Mesothelial cell of epicardium (in vitro differentiated cells): ENCODE results near the gene PGGHG. TPM values are rescaled to one million over a fixed set of nuclear protein-coding genes. Genes with fewer than 3 reads are reported as not detected.
"Not testable (repeated sequence)": the region's sequence is repeated elsewhere in the genome, so short reads cannot be mapped to it uniquely, and the experiment has no call there.

ENCODE experiments used
- DNase-seq, 2 experiments: peaks; one replicate each; pipeline ENCODE4 v3.0.0; 2021; ENCODE audit warnings: low spot score in 2 of 2; ENCODE audit not compliant: unreplicated experiment in 2 of 2
- H3K27ac Mint-ChIP-seq: 2 replicates; pipeline ENCODE4 v1.8.0; 2021; ENCODE audit warnings: mixed read lengths
- H3K27me3 Mint-ChIP-seq: 2 replicates; pipeline ENCODE4 v1.8.0; 2021; ENCODE audit warnings: low read depth, mixed read lengths
- H3K36me3 Mint-ChIP-seq: 2 replicates; pipeline ENCODE4 v1.8.0; 2021; ENCODE audit warnings: mixed read lengths
- H3K4me1 Mint-ChIP-seq: 2 replicates; pipeline ENCODE4 v1.8.0; 2021; ENCODE audit warnings: mixed read lengths
- H3K4me3 Mint-ChIP-seq: 2 replicates; pipeline ENCODE4 v1.8.0; 2021; ENCODE audit warnings: mild to moderate bottlenecking, moderate library complexity, mixed read lengths
- H3K9me3 Mint-ChIP-seq: 2 replicates; pipeline ENCODE4 v1.8.0; 2021; ENCODE audit warnings: mixed read lengths
- total RNA-seq: library from RNA; stranded (reverse); gene quantifications from 3 replicates; pipeline ENCODE4 v1.2.1, GENCODE V29; 2021
- TF ChIP-seq, protein P1 (sequence below): fragments of 200-600 bp; sonication (generic); IDR thresholded peaks from one replicate; pipeline ENCODE4 v1.5.0; 2021; ENCODE audit warnings: antibody characterized with exemption; ENCODE audit not compliant: unreplicated experiment

PGGHG gene
- total RNA-seq, 1 donor from 2014 or later = 103 TPM

DNA sequence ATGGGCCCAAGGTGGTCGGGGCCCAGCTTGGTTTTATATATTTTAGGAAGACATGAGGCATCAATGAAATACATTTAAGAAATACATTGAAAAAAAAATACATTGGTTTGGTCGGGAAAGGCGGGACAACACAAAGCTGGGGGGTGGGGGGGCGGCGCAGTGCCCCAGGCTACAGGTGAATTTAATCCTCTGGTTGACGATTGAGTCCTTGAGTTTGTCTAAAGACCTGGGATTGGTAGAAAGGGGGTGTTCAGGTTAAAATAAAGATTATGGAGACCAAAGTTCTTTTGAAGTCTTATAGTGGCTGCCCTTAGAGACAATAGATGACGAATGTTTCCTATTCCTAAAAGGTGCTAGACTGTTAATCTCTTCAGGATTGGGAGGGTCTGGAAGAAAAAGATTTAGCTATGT is 28.0 kb downstream of the PGGHG start:
- Mint-ChIP-seq H3K36me3 (no peaks in the 10 kb centered on the region), H3K4me1 (peaks cover 57% of the 10 kb centered on the region), H3K4me3 (peak overlapping the region; percentile 64), H3K27me3 (peaks cover 19% of the 10 kb centered on the region), H3K9me3 (no peaks in the 10 kb centered on the region), H3K27ac (peak overlapping the region; percentile 53)
- no peak for DNase-seq
- TF ChIP-seq, protein P1, sequence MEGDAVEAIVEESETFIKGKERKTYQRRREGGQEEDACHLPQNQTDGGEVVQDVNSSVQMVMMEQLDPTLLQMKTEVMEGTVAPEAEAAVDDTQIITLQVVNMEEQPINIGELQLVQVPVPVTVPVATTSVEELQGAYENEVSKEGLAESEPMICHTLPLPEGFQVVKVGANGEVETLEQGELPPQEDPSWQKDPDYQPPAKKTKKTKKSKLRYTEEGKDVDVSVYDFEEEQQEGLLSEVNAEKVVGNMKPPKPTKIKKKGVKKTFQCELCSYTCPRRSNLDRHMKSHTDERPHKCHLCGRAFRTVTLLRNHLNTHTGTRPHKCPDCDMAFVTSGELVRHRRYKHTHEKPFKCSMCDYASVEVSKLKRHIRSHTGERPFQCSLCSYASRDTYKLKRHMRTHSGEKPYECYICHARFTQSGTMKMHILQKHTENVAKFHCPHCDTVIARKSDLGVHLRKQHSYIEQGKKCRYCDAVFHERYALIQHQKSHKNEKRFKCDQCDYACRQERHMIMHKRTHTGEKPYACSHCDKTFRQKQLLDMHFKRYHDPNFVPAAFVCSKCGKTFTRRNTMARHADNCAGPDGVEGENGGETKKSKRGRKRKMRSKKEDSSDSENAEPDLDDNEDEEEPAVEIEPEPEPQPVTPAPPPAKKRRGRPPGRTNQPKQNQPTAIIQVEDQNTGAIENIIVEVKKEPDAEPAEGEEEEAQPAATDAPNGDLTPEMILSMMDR = no peak

DNA sequence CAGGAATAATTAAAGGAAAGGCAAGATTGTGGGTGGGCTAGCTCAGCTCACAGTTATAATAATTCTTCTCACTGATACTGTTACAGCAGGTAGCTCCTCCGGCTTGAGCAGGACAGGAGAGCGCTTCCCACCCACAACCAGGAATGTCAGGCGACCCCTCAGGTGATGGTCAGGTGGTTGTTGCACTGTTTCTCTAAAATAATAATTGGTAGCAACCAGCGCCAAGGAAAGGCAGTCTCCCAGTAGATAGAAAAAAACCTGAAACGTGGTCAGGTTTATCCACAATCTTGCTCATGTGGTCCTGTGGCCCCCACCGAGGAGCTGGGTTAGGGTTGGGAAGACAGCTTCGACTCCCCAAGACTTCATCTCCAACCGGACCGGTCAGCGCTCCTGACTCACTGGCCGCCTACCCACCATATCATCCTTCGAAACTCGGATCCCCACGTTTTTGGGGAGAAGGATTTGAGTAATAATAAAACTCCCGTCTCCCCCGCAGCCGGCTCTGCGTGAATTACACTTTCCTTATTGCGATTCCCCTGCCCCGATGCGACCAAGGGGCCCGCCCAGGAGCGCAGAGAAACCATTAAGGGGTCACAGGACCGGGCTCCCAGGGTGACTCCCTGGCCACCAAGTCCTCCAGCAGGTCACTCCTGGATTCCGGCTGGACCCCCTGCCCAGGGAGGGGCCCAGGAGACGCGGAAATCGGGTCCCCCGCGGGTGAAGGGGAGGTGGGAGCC is 28.9 kb downstream of the PGGHG start:
- not testable (repeated sequence) for H3K36me3 Mint-ChIP-seq, H3K27ac Mint-ChIP-seq, DNase-seq, H3K9me3 Mint-ChIP-seq
- Mint-ChIP-seq H3K4me1 (peaks cover 49% of the 10 kb centered on the region), H3K27me3 (peaks cover 19% of the 10 kb centered on the region), H3K4me3 (peak overlapping the region; percentile 64)

DNA sequence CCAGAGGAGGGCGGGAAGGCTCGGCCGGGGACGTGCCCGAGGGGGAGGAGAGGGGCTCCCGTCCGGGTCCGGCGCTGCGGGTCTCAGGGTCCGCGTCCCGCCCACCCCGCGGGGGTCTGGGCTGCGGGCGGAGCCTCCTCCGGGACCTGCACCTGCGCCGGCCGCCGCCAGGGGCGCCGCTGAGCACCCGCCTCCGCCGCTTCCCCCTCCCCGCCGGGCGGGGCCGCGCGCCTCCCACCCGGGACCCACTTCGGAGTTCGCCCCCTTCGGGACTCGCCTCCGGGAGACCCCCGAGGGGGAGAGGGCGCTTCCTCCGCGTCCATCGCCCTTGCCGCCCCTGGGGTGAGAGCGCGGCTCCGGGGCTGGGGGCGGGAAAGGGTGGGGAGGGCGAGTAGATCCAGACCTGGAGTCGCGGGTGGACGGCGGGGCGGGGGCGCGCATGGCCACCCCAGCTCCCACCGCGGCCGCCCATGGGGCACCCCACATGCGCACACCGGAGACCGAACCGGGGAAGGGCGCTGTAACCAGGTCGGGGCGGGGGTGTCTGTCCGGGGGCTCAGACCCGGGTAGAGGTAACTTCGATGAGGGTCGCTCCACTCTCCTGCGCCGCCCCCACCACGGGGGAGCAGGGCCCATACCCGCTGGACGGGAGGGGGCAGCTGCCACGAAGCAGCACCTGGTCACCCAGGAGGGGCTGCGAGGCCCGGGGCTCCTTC is 29.6 kb downstream of the PGGHG start:
- peaks cover 41% of the 10 kb centered on the region for H3K4me1 Mint-ChIP-seq
- H3K4me3 Mint-ChIP-seq, H3K27ac Mint-ChIP-seq, DNase-seq, H3K9me3 Mint-ChIP-seq, H3K36me3 Mint-ChIP-seq: not testable (repeated sequence)
- peaks cover 19% of the 10 kb centered on the region for H3K27me3 Mint-ChIP-seq

DNA sequence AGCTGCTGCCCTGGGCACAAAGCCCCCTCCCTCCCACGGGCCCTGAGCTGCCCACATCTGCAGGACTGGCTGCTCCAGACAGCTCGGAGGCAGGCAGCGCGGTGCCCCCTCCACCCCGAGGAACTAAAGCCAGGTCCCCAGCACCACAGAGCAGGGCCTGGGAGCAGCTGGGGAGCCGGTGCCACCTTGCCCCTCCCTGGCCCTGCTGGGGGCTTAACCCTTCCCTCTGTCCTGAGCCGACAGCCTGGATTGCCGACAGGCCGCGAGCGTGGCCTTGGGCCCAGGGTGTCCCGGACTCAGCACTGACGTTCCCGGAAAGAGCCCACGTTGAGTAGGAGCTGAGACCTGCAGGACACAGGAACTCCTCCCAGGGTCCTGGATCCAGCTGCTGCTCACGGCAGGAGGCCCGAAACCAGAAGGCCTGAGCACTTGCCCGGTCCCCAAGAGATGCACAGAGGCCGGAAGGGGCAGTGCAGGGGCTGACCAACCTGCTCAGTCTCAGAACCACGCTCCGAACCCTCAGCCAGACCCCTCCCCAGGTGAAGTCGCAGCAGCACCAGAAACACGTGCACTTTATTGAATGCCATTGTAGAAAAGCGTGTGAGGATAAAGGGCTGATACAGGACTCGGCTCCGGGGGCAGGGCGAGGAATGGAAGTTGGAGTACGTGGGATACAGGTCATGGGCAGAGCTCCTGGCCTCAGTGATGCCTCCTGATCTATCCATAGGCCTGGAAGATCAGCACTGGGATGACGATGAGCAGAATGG is 30.4 kb downstream of the PGGHG start:
- H3K9me3 Mint-ChIP-seq, H3K36me3 Mint-ChIP-seq, DNase-seq: not testable (repeated sequence)
- H3K4me3 Mint-ChIP-seq = peak overlapping the region; percentile 90
- H3K4me1 Mint-ChIP-seq = peaks cover 39% of the 10 kb centered on the region
- peak overlapping the region; percentile 99 for H3K27ac Mint-ChIP-seq
- peaks cover 19% of the 10 kb centered on the region for H3K27me3 Mint-ChIP-seq

DNA sequence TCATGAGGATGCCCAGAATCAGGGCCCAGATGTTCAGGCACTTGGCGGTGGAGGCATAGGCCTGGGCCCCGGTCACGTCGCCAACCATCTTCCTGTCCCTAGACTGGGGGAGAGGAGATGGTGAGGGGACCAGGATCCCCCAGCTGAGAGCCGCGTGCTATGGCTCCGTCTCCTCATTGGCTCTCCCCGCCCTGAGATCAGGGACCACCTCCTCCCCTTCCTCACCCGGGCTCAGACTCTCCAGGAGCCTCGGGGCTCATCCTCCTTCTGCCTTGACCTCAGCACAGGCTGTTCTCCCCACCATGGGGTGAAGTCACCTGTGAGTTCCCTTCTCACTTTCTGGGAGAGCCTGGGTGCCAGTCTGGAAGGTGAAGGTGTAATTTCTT is 31.0 kb downstream of the PGGHG start:
- Mint-ChIP-seq H3K27me3 (peaks cover 19% of the 10 kb centered on the region), H3K4me1 (peaks cover 39% of the 10 kb centered on the region), H3K4me3 (peak overlapping the region; percentile 90), H3K27ac (peak overlapping the region; percentile 99)
- not testable (repeated sequence) for H3K9me3 Mint-ChIP-seq, H3K36me3 Mint-ChIP-seq, DNase-seq

DNA sequence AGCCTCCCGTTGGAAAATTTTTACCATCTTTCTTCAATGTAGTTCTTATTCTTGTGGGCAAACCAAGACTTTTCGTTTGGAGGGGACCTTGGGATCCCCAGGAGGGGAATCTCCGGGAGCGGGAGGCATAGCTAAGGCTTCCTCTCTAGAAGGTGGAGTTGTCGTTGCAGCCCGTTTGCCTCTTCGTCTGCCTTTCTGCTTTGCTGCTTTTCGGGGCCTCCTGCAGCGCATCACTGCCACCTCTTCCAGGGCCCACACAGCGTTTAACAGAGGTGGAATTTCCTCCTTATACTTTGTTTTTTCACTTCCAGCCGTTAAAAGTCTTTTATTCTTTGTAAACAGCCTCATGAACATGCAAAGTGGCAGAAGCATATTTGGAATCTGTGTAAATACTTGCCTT is 35.2 kb downstream of the PGGHG start:
- H3K27me3 Mint-ChIP-seq = no peaks in the 10 kb centered on the region
- H3K9me3 Mint-ChIP-seq = no peaks in the 10 kb centered on the region
- DNase-seq = no peak
- H3K36me3 Mint-ChIP-seq = no peaks in the 10 kb centered on the region
- TF ChIP-seq, protein P1 = no peak
- H3K4me3 Mint-ChIP-seq = peak overlapping the region; percentile 32
- peaks cover 36% of the 10 kb centered on the region for H3K4me1 Mint-ChIP-seq
- H3K27ac Mint-ChIP-seq = peak overlapping the region; percentile 95

DNA sequence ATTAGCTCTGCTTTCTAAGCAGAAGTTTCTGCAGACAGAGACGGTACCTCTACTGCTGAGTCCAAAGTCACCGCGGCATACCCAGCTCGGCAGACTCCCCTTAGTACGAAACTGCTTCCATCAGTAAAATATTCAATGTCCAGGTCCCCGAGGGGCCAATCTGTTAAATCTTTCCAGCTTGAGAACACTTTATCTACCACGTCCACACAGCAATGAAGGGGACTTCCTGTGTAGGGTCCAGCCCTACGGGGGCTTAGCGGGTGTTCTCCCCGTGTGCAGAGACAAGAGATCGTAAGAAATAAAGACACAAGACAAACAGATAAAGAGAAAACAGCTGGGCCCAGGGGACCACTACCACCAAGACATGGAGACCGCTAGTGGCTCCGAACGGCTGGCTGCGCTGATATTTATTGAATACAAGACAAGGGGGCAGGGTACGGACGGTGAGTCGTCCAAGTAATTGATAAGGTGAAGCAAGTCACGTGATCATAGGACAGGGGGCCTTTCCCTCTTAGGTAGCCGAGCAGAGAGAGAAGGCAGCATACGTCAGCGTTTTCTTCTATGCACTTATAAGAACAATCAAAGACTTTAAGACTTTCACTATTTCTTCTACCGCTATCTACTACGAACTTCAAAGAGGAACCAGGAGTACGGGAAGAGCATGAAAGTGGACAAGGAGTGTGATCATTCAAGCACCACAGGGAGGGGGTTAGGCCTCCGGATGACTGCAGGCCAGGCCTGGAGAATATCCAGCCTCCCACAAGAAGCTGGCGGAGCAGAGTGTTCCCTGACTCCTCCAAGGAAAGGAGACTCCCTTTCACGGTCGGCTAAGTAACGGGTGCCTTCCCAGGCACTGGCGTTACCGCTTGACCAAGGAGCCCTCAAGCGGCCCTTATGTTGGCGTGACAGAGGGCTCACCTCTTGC is 35.9 kb downstream of the PGGHG start:
- H3K36me3 Mint-ChIP-seq, H3K9me3 Mint-ChIP-seq, H3K27me3 Mint-ChIP-seq, DNase-seq: not testable (repeated sequence)
- Mint-ChIP-seq H3K27ac (peak overlapping the region; percentile 95), H3K4me1 (peaks cover 38% of the 10 kb centered on the region), H3K4me3 (peak overlapping the region; percentile 32)
